NCI-H128 (cell line): ENCODE measurements around the gene ISM1.

Source experiments
- DNase-seq: peaks from one replicate; lab custom pipeline; 2025; ENCODE audit not compliant: unreplicated experiment; lab: John Stamatoyannopoulos, UW

ISM1 gene

DNA sequence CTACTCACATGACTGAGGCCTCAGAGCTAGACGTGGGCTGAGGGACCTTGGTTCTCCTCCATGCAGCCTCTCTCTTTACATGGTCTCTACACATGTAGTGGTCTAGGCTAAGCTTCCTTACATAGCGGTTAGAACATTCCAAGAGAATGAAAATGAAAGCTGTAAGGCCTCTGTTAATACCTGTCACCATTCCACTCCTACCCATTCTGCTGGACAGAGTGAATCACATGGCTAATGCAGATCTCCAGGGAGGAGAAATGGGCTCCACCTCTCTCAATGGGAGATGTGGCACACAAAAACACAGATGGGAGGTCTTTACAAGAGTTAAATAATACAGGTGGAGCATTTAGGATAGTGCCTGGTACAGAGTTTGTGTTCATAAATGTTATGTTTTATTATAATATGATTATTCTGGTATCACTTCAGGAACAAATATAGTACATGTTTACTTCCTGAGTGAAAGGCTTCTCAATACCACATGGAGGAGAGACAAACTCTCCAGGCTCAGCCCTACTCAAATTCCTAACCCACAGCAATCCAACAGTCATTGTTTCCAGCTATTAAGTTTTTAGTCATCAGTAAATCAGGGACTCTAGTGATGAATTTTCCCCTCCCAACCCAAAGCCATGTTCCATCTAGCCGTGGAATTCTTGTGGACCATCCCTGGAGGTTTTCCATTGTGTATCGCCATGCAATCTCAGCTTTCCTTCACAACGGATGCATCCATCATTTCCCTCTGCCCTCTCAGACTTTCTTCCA is 57.9 kb downstream of the ISM1 start:
- DNase-seq = no peak

DNA sequence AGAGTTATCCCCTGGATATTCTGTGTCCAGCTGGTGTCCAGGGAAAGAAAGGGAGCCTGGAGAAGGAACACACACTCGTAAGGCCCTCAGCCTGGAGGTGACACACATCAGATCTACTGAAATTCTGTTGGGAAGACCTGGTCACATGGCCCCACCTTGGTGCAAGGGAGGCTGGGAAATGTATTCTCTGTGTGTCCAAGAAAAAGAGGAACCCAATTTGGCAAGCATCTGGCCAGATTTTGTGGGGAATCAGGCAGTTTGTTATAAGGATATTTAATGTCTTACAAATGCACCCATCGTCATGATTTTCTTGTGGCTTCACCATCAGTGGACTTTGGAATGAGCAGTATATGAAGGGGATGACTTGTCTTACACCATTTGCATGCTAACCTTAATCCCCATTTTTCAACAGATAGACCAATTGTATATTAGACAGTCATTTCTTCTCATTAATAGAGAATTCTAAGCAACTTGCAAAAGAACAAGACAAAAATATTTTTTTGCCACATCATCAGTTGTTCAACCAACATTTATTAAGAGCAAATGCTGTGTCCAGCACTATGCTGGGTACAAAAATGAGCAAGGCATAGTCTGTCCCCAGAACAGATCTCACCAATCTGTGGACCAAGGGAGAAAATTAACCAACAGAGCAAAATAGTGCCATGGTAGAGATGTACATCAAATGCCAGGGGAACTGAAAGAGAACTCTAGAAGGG is 59.7 kb downstream of the ISM1 start:
- no peak for DNase-seq

DNA sequence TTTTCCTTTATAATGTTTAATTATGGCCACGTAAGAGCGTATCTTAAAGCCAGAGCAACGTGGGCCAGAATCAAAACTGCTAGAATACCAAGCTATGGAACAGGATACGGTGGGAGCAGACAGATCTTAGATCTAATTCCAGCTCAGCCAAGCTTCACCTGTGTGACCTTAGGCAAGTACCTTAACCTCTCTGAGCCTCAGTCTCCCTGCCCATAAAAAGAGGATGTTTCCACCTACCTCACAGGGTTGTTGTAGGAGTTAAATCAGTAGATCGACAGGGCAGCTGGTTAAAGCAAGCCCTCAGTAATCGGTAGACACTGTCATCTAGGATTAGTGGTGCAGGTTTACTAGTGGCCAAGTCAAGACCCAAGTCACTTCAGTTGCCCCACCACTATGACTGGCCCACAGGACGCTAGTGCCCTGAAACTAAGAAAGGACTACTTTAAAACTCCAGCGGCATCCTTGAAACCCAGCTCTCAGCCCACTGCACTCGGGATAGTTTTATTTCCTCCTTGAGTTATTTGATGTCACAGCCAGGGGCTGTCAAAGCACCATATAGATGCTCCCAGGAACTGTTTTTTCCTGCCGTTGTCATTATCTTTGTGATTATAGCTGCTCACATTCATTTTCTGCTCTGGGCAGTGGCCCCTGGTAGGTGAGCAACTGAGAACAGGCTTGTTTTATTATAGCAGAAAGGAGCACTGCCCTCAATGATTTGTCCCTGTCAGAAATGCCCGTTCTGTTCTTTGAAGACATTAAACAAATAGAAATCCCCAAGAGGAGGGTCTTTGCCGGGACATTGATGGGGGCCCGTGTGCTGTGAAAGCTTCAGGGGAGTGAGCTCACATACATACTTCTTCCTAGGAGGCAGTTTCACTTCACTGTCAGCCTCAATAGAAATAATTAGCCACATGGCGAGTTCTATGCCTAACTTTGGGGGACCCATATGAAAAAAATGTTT is 63.1 kb downstream of the ISM1 start:
- DNase-seq = no peak

DNA sequence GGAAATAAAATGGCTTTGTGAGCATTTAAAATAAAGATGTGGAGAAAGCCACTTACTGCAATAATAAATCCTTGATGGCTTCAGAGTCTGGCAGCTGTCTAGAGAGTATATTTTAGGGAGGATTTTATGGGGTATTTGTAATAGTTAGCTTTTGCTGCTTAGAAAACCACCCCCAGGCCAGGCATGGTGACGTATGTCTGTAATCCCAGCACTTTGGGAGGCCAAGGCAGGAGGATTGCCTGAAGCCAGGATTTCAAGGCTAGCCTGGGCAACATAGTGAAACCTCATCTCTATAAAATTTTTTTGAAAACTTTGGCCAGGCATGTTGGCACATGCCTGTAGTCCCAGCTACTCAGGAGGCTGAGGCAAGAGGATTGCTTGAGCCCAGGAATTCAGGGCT is 63.8 kb downstream of the ISM1 start:
- no peak for DNase-seq

DNA sequence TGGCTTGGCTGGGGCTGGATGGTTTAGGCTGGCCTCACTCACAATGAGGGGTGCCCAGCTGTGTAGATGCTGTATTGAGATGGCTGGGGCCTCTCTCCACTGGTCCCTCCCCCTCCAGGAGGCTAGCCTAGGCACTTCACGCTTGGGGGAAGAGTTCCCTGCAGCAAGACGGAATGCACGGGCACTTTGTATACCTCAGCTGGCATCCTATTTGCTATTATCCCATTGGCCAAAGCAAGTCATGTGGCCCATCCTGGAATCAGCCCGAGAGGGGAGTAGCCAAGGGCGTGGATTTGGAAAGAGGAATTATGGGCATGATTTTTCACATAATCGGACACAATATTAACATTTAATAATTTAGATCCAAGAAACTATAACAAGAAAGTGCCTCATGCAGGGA is 64.3 kb downstream of the ISM1 start:
- DNase-seq = no peak

DNA sequence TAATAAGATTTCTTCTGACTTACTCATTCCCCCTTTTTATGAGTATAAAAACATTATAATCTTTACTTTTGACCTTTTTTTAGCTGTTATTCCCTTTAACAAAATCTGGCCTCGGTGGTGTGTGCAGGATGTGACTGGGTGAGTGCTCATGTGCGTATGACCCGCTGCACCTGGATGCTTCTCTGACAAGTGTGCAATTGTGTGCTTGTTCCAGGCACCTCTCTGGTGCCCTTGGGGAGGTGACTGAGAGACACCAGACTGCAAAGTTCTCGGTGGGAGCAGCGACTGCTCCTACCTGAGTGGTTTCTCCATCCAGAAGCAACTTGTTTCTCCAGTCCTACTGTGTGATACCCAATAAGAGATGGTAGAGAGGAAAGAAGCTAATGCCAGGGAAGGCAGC is 65.0 kb downstream of the ISM1 start:
- no peak for DNase-seq

DNA sequence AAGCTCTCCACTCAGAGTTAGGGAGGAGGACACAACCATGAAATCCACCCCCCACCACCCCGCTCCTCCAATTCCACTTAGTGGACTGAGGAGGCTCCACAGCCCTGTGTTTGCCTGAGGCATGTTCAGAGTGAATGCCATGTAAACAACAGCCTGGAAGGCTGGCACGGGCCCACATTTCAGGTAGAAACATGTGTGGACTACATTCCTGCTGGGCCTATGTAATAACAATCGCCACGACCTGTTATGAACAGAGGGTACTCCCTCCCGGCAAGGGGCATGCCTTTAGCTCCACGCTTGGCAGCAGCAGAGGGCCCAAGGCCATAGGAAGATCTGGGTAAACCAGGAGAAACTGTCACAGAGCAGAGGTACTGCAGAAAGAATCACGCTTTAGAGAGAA is 65.5 kb downstream of the ISM1 start:
- no peak for DNase-seq

DNA sequence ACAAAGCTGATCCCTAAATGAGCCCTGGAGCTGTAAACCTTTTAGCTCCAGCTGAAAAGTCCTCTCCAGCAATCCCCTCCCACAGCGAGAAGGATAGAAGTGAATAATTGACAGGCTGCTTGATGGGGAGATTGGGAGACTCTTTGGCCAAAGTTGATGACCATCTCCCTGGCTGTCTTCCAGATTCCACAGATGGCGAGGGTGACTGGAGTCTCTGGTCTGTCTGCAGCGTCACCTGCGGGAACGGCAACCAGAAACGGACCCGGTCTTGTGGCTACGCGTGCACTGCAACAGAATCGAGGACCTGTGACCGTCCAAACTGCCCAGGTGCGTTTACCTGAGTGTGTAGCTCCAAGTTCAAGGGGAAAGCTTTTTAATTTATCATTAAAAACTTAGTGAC is 67.3 kb downstream of the ISM1 start:
- no peak for DNase-seq

DNA sequence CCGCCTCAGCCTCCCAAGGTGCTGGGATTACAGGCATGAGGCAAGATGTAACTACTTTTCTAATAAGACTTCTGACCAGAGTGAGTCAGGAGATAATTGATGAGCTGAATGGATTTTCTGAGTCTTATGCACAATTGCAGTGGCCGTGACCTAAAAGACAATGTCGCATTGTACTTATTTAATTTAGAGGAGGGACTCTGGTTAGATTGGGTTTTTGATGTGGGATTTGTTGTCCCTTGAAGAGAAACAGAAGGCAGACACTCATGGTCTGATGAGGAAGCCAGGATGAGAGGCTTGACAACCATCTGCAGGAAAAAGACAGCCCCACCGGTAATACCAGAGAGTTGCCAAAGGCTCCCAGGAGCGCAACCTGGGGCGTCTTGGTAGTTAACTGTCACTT is 68.0 kb downstream of the ISM1 start:
- DNase-seq = no peak

DNA sequence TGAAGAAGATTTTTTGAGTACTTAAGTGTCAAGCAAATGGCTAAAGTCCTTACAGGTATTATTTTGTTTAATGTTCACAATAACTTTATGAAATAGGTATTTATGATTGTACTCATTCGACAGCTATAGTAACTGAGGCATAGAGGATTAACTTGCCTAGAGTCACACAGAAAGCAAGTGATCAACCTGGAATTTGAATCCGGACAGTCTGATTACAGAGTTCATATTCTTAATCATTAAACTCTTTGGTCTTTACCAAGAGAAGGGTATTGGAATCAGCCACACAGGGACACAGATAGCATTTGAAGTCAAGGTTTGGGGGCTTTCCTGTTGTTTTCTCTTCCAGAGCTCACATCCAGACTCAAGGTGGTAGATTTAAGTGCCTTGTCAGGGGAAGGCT is 69.7 kb downstream of the ISM1 start:
- DNase-seq = no peak

DNA sequence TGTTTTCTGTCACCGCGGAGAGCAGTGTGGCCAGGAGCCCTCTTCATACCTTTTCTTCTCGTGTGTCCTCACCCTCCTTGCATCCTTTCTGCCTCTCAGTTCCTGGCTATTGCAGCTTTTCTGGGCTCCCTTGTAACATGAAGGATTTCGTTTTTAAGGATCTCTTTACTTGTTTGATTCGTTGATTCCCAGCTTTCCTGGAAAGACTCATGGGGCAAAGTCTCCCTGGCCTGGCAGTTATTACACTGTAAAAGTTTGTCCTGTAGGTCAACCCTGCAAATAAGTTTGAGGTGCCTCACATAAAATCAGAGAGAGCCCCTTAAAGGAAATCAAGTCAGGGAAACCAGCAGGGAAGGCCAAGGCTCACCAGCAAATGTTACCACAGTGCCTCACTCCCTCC is 70.1 kb downstream of the ISM1 start:
- no peak for DNase-seq

DNA sequence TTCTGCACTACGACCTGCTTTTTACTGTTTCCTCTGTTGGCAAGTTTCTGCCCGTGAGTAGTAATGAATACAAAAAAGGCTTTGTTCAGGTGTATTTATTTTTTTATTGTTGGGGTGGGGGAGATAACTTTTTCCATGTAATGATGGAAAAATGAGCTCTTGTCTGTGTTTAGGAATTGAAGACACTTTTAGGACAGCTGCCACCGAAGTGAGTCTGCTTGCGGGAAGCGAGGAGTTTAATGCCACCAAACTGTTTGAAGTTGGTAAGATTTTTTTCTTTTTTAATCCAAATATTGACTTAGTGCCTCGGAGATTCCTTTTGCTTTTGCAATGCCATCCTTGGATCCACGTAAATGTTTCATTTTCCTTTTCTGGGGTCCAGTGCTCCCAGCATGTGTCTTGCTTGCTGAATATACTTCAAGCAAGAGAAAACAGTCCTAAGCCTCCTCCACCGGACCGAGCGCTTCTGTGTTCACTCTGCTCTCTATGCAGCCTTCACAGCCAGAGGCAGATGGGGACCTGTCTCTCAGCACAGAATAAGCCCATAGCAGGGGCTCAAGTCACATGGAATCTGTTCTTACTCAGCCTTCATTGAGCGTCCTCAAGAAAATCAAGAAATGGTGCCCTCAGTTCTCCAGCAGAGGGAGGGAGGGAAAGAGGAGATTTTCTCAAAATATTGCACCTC is 71.3 kb downstream of the ISM1 start:
- DNase-seq = no peak

DNA sequence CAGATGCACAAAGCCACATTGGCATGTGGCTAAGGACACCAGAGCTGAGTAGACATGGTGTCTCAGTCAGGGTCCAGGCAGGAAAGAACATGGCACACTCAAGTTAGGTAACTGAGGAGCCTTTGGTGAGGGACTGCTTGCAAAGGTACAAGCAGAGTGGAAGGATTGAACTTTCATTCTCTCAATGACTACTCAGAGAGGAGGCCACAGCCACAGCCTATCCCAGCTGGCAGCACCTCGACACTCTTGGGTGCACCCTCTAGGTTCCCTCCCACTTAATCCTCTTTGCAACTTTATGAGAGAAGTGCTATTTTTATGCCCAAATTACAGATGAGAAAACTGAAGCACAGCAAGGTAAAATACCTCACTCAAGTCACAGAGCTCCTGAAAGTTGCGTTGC is 73.4 kb downstream of the ISM1 start:
- DNase-seq = no peak

DNA sequence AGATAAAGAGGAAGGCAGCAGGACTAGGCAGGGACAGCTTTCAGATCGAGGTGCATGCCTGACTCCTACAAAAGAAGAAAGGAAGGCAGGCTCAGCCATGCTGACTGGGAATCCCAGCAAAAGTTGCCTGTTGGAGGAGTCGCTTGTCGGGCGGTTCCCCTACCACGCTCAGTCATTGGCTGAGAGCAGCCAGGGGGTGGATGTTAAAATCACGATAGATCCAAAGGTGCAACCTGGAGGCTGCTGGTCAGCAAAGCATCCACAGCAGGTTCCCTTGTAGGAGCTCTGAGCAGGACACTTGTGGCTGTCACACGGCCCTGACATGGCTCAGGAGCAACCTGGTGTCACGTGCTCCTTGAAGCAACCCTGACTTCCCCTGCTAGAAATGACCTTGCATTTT is 74.6 kb downstream of the ISM1 start:
- DNase-seq = no peak

DNA sequence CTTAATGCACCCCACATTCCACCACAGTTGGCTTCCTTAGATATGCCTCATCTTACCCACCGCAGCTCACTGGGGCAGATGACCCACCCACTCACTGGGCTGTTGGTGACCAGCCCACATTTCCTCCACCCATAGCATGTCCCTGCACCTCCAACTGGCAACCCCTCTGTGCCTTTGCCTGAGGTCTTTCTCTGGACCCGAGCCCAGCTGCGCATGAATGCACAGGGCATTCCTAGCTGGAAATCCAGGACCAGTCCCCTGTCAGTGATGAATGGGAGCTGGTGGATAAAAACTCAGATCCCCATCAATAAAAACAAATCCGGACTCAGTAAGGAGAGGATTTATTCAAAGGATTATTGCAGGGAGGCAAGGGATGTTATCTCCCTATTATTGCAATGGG is 75.0 kb downstream of the ISM1 start:
- no peak for DNase-seq

DNA sequence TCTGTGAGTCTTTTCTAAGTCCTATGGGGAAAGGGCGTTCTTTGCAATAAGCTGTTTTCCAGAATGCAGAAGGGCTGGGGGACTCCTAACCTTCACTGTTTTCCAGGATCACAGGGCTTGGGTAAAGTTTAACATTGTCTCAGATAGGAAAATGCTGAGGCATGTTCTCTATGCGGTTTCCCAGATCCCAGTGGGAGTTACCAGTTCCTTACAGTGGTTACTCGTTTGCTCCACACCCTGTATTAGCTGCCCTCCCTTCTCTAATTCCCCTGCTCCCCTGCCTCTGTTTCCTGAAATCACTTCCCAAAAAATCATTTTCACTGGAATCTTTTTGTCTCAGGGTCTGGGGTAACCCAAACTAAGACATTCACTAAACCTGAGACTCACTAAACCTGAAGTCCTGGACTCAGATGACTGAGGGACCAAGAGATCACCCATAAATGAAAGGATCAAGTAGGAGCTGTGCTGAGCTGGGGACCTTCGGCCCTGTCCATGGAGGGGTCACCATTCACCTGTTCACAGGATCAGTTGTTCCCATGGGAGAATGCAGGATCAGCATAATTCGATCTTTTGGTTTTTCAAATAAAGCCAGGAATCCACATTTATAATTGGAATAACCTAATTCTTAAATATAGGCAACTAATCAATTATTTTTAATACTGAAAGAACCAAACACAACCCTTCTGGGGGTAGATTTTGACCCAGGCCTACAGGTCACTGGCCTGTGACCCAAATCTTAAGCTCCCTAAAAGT is 76.2 kb downstream of the ISM1 start:
- no peak for DNase-seq

DNA sequence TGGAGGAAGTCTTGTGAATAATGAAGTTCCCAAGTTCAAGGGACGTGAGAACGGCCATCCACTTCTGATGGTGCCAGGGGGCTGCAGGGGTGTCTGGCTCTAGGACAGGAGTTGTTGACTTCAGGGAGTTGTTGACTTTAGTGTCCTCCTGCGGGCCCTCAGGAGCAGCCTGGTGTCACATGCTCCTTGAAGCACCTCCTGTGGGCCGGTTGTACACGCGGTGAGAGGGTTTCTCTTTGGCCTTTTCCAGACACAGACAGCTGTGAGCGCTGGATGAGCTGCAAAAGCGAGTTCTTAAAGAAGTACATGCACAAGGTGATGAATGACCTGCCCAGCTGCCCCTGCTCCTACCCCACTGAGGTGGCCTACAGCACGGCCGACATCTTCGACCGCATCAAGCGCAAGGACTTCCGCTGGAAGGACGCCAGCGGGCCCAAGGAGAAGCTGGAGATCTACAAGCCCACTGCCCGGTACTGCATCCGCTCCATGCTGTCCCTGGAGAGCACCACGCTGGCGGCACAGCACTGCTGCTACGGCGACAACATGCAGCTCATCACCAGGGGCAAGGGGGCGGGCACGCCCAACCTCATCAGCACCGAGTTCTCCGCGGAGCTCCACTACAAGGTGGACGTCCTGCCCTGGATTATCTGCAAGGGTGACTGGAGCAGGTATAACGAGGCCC is 77.8 kb downstream of the ISM1 start:
- no peak for DNase-seq

DNA sequence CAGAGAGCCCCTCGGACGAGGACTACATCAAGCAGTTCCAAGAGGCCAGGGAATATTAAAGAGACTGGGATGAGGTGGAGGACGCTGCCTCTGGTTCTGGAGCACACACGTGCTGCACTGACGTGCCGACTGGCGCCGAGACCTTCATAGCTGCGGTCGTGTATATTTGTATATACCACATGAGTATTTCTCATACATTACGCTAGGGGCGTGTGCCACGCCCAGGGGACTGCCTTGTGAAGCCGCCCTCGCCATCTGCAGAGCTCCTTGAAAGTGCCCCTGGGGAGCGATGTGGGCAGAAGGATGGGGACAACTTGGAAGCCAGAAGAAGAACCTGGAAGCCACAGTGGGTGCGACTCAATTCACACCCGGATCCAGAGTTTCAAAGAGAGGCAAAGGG is 78.3 kb downstream of the ISM1 start:
- no peak for DNase-seq

DNA sequence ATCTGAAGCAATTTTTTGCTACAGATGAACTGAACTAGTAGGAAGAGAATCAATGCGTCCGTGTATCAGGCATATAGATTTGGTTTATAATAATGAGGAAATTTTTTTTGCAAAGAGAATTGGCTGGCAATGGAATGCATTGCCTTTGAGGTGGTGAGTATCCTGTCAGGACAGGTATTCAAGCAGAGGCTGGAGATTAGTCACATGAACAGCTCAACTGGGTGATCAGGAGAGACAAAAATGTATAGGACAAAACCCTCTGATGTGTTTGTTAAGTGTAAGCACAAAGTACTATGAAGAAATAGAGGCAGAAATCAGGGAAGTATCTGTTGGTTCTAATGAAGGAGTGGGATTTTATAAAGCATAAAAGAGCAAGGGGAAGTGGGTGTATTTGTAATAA is 80.5 kb downstream of the ISM1 start:
- DNase-seq = no peak
